GM23248 (cell line): Measurements from ENCODE around the gene LCORL.

Experiments
- EZH2 ChIP-seq: fragments of 200-600 bp; sonication (generic); IDR thresholded peaks from 2 replicates; pipeline ENCODE4 v1.6.1; 2018; ENCODE audit warnings: antibody characterized with exemption, mild to moderate bottlenecking; ENCODE audit not compliant: insufficient read depth, poor library complexity, severe bottlenecking
- EZH2phosphoT487 ChIP-seq: fragments of 200-600 bp; sonication (generic); IDR thresholded peaks from 2 replicates; pipeline ENCODE4 v1.6.1; 2018; ENCODE audit warnings: antibody characterized with exemption, moderate library complexity, mild to moderate bottlenecking, low read depth; ENCODE audit not compliant: insufficient read depth

DNA sequence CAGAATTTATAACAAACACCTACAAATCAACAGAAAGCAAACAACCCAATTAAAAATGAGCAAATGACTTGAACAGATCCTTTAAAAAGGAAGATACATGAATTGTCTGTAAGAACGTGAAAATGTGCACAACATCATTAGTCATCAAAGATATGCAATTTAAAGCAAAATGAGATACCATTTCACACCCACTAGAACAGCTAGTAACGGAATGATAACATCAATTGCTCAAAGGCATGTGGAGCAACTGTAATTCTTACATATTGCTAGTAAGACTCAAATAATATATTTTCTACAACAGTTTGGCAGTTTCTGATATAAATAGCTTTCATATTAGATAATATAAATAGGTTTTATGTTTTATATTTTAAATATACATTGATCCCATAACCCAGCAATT, 82.5 kb downstream of the LCORL start:
- TF ChIP-seq EZH2phosphoT487 (no peak), EZH2 (no peak)
